GM13977 (cell line): Measurements from ENCODE around the gene OR51D1.

Source experiments
- DNase-seq: peaks from one replicate; pipeline ENCODE4 v3.0.0; 2012; ENCODE audit warnings: low spot score
- in situ Hi-C: fragments of 300-500 bp; cut with MboI; formaldehyde crosslinking; loops from one replicate; pipeline ENCODE4 v1.12.0; 2022; ENCODE audit warnings: low sequenced_read_pairs, low pct_unique_long_range_greater_than_20kb, mixed read lengths, inconsistent platforms; ENCODE audit not compliant: unreplicated experiment
- TF ChIP-seq, protein P1 (sequence below): IDR thresholded peaks from 2 replicates; pipeline ENCODE4 v1.5.1; 2012; ENCODE audit warnings: mild to moderate bottlenecking, control low read depth; ENCODE audit not compliant: insufficient read depth; ENCODE audit errors: extremely low read depth, missing control alignments

Gene OR51D1

GRCh38 chr11:4677948-4678347 lies 40.7 kb downstream of the OR51D1 start:
- DNase-seq: no peak
- in situ Hi-C loops: no loop called here
- TF ChIP-seq, protein P1, sequence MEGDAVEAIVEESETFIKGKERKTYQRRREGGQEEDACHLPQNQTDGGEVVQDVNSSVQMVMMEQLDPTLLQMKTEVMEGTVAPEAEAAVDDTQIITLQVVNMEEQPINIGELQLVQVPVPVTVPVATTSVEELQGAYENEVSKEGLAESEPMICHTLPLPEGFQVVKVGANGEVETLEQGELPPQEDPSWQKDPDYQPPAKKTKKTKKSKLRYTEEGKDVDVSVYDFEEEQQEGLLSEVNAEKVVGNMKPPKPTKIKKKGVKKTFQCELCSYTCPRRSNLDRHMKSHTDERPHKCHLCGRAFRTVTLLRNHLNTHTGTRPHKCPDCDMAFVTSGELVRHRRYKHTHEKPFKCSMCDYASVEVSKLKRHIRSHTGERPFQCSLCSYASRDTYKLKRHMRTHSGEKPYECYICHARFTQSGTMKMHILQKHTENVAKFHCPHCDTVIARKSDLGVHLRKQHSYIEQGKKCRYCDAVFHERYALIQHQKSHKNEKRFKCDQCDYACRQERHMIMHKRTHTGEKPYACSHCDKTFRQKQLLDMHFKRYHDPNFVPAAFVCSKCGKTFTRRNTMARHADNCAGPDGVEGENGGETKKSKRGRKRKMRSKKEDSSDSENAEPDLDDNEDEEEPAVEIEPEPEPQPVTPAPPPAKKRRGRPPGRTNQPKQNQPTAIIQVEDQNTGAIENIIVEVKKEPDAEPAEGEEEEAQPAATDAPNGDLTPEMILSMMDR: no peak

DNA sequence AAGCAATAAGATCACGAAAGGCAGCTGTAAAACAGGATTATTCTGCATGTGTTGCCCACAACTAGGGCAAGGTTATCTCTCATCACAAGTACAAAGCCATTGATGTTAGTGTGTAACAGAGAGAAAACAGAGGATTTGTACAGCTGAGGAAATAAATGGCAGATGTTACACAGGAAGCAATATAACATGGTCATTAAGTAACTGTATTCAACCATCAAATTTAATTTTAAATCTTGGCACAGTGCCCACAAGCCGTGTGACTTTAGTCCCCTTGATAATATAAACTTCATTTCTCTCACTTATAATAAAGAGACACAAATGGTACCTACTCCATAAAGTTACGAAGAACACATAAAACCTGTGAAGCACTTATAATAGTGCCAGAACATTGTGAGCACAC lies 43.1 kb downstream of the OR51D1 start:
- in situ Hi-C loops: no loop called here
- TF ChIP-seq, protein P1: no peak
- DNase-seq: no peak

- in situ Hi-C loops: no loop called here
- DNase-seq: no peak
- TF ChIP-seq, protein P1: no peak
Observed at GRCh38 chr11:4682623-4683419, 45.5 kb downstream of the OR51D1 start.

- in situ Hi-C loops: no loop called here
- DNase-seq: no peak
- TF ChIP-seq, protein P1: no peak
Observed at GRCh38 chr11:4684631-4685285, 47.5 kb downstream of the OR51D1 start.
